NK-92 (cell line): Measurements from ENCODE around the gene LRP5.
"Not testable (repeated sequence)": the region's sequence is repeated elsewhere in the genome, so short reads cannot be mapped to it uniquely, and the experiment has no call there.

Experiments used
- DNase-seq: peaks from one replicate; lab custom pipeline; 2025; ENCODE audit not compliant: unreplicated experiment; lab: John Stamatoyannopoulos, UW

Gene LRP5

DNA sequence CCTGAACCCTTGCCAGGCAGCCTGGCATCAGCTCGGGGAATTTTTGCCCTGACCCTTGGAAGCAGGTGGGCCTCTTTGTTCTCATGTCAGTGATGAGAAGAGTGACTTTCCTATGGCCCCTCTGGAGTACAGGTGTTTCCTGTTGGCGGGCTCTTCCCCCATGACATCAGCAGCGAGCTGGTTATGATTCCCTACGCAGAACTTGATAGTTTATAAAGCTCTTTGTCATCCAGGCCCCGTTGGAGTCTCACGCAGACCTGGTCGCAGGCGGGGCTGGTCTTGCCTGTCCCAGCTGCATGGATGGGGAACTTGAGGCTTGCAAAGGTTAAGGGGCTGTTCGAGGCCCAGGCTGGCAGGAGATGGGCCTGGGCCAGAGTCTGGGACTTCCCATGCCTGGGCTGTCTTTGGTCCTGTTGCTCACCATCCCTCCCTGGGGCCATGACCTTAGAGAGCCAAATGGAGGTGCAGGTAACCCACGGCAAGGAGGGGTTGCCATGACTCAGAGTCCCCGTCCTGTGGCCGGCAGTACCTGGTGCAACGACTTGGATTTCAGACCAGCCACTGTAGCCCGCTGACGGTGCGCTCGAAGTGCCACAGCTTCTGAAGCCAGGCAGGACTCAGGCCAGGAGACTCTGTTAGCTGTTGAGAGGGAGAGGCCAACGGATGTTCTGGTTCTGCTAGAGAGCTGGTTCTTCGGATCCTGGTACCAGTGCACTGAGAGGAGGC is 102.3 kb downstream of the LRP5 start:
- no peak for DNase-seq

DNA sequence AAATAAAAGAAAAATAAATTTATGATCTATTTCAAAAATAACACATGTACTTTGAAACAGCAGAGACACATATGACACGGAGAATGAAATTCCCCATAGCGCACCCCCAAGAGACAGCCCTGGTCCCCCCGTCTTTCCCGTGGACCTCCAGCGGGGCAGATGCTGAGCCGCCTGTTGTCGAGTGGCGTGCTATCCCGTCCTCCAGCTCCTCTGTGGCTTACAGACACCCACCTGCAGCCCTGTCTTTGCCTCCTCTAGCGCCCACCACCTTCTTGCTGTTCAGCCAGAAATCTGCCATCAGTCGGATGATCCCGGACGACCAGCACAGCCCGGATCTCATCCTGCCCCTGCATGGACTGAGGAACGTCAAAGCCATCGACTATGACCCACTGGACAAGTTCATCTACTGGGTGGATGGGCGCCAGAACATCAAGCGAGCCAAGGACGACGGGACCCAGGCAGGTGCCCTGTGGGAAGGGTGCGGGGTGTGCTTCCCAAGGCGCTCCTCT is 103.7 kb downstream of the LRP5 start:
- no peak for DNase-seq

DNA sequence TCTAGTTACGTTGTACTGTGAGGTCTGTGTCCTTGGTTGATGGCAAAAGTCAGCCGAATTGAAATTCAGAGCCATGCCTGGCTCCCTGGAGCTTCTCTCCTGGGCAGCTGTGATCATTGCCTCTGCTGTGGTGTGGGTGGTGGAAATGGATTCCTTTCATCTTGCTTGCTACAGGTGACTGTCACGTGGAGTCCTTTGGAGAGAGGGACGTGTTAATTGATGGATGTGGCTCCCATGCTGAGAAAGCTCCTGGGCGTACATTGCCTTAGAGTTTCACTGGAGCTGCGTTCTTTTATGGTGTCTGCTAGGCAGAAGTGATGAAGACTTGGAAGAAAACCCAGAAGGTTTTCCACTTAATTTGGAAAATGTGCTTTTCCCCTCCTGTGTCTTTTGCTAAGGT is 106.3 kb downstream of the LRP5 start:
- no peak for DNase-seq

DNA sequence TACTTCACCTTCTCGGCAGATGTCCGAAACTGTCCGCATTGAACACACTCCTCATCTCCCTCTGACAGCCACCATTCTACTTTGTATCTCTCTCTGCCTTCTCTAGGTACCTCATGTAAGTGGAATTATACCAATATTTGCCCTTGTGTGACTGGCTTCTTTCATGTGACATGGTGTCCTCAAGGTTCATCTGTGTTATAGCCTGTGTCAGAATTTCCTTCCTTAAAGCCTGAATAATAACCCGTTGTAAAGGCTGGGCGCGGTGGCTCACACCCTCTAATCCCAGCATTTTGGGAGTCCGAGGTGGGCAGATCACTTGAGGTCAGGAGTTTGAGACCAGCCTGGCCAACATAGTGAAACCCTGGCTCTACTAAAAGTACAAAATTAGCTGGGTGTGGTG is 107.8 kb downstream of the LRP5 start:
- DNase-seq, result no peak

DNA sequence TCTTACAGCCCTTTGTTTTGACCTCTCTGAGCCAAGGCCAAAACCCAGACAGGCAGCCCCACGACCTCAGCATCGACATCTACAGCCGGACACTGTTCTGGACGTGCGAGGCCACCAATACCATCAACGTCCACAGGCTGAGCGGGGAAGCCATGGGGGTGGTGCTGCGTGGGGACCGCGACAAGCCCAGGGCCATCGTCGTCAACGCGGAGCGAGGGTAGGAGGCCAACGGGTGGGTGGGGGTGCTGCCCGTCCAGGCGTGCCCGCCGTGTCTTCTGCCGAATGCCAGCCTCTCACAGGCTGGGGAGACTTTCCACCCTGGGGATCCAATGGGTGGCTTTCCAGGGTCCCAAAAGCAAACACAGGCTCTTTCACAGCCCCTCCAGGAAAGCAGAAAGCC is 111.1 kb downstream of the LRP5 start:
- no peak for DNase-seq

GRCh38 chr11:68424101-68424632 is 111.8 kb downstream of the LRP5 start:
- DNase-seq, result no peak

- no peak for DNase-seq
These were observed 112.8 kb downstream of the LRP5 start for GRCh38 chr11:68424981-68425865.

DNA sequence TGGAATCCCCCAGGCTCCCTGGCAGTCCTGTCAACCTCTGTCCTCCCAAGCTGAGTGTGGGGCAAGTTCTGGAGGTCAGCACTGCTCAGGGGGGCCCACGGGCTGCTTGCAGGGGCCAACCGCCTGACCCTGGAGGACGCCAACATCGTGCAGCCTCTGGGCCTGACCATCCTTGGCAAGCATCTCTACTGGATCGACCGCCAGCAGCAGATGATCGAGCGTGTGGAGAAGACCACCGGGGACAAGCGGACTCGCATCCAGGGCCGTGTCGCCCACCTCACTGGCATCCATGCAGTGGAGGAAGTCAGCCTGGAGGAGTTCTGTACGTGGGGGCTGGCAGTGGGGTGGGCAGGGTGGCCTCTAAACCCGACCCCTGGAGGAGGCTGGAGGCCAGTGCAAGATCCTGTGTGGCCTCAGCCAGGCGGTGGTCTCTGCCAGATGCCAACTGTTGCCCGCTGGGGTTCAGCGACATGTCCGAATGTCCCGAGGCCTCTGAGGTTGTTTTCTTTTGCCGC is 113.5 kb downstream of the LRP5 start:
- no peak for DNase-seq

DNA sequence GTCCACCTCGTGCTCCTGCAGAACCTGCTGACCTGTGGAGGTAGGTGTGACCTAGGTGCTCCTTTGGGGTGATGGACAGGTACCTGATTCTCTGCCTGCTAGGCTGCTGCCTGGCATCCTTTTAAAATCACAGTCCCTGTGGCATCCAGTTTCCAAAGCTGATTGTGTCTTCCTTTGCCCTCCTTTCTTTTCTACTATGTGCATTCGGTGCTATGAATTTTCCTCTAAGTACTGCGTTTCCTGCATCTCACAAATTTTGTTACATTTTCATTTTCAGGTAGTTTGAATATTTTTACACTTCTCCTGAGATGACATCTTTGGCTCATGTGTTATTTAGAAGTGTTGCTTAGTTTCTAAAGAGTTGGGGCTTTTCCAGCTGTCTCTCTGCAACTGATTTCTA is 117.3 kb downstream of the LRP5 start:
- DNase-seq, result no peak

DNA sequence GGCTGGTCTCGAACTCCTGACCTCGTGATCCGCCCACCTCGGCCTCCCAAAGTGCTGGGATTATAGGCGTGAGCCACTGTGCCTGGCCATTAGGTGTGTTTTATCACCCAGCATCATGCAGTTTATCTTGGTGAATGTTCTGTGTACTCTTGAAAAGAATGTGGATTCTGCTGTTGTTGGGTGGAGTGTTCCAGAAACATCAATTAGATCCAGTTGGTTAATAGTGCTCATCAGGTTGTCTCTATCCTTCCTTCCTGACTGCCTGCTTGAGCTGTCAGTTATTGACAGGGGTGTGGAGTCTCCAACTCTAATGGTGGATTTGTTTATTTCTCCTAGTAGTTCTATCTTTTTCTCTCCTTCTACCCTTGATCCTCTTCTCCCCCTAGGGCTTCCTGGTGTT is 118.0 kb downstream of the LRP5 start:
- DNase-seq, result no peak

DNA sequence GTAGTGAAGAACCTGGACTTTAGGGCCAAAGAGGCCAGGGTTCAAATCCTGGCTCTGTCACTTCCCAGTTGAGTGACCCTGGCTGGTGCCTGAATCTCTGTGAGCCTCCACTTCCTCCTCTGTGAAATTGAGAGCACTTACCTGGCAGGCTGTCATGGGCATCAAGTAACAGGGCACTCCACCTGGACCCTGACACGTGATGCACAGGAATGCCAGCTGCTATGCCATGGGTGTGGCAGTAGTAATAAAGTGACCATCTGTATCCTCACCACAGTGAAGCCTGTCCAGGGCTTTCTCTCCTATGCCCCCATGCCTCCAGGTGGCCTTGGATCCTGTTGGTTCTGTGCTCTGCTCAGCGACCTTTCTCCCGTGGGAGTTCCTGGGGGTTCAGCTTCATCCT is 118.4 kb downstream of the LRP5 start:
- DNase-seq, result no peak

DNA sequence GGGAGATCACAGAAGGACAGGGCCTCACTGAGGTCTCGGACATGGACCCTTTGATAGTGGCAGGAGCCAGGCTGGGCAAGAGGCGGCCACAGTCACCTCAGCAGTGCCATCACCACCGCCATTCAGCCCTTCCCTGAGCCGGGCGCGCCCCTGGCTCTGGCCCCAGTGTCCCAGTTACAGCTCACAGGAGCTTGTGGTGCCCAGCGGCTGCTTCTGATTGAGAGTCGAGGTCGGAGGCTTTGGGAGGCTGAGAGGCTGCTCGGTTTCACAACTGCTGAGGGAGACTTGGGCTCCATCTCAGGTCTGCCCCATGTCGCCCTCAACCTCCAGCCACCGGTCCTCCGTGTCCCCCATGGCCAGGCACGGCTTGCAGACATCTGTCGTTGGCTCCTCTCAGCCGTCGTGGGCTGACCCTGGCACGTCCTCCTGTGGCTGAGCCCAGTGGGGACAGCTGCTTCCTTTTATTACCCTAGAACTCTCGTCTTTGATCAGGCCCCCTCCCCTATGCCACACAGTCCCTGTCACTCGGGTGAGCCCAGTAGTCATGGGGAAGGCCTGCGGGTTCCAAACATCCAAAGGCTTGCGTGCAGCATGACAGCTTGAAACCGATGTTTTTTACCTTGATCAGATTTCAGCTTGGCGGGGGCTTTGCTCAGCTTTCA is 119.7 kb downstream of the LRP5 start:
- no peak for DNase-seq

GRCh38 chr11:68432874-68433273 is 120.5 kb downstream of the LRP5 start:
- DNase-seq, result no peak

DNA sequence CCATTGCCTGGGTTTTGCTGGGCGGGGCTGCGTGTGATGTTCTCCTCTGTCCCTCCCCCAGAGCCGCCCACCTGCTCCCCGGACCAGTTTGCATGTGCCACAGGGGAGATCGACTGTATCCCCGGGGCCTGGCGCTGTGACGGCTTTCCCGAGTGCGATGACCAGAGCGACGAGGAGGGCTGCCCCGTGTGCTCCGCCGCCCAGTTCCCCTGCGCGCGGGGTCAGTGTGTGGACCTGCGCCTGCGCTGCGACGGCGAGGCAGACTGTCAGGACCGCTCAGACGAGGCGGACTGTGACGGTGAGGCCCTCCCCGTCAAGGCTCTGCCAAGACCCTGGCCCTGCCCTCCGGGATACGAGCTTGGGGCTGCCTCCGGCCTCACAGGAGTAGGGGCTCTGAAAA is 121.2 kb downstream of the LRP5 start:
- DNase-seq, result no peak

DNA sequence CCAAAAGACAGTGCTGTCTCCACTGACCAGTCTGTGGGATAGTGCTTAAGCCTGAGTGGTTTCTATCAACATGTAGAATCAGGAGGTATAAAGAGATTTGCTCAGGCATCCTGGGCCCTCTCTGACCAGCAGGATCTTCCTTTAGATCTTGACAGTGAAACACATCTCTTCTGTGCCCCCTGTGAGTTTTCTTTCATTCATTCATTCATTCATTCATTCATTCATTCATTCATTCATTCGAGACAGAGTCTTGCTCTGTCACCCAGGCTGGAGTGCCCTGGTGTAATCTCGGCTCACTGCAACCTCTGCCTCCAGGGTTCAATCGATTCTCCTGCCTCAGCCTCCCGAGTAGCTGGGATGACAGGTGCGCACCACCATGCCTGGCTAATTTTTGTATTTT is 121.8 kb downstream of the LRP5 start:
- not testable (repeated sequence) for DNase-seq

DNA sequence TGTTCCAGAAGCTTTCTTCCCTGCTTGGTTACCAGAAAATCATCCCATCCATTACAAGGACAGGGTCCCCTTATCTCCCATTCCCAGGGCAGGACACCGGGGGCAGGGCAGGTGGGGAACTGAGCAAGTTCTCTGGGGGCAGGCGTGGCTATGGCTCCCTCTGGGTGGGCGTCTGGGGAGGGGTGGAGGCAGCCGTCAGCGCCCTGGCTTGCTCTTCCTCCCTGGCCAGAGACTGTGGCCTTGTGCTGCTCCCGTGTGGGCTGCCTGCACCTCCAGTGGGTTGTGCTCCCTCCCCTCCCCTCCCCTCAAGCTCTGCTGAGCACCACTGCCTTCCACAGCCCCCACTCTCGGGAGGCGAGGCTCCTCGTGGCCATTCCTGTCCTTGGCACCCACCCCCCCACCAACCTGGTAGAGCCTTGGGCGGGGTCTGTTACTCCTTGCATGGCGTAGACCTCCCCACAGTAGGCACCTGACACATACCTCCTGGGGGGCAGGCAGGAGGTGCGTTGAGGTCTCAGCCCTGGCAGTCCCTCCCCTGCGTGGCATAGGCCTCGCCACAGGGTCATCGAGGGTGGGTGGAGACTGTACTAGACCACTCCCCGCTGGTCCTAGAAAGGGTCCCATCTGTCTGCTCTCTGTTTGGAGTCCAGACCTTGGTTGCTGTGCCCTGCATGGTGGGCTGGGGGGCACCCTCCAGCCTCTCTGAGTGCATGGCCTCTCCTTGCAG is 123.9 kb downstream of the LRP5 start:
- no peak for DNase-seq

DNA sequence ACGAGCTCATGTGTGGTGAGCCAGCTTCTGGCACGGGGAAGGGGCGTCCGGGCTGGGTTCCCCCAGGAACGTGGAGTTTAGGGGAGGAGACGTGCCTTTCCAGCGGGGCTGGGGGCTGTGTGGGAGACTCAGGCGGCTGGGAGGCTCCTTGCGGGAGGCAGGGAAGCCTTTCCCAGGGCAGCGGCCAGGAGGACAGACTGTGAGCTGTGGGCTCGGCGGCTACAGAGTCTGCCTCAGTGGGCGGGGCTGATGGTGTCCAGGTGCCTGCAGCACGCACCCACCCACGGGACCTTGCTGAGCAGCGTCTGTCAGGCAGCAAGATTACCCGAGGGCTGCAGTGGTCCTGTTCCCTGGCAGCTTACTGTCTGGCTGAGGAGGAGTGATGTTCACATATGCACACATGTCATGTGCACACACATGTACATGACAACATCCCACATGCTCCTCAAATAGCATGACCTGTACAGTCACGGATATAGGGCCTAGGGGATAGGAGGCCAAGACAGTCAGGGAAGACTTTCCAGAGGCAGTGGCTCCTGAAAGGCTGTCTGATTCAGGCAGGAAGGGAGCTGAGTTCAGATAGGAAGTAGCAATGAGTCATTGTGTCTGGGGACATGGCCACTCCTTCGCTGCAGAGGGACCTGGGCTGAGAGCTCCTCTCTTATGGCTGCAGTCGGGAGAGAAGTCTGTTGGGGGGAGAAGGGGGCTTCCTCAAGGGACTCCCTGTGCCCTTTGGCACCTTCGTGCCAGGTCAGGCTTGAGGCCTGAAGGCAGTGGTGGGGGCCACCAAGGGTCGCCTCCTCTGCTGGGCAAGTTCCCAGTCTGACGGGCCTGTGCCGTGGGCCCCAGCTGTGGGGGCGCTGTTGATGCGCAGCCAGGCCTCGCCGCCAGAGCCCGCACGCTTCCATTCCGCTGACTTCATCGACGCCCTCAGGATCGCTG is 124.9 kb downstream of the LRP5 start:
- no peak for DNase-seq

DNA sequence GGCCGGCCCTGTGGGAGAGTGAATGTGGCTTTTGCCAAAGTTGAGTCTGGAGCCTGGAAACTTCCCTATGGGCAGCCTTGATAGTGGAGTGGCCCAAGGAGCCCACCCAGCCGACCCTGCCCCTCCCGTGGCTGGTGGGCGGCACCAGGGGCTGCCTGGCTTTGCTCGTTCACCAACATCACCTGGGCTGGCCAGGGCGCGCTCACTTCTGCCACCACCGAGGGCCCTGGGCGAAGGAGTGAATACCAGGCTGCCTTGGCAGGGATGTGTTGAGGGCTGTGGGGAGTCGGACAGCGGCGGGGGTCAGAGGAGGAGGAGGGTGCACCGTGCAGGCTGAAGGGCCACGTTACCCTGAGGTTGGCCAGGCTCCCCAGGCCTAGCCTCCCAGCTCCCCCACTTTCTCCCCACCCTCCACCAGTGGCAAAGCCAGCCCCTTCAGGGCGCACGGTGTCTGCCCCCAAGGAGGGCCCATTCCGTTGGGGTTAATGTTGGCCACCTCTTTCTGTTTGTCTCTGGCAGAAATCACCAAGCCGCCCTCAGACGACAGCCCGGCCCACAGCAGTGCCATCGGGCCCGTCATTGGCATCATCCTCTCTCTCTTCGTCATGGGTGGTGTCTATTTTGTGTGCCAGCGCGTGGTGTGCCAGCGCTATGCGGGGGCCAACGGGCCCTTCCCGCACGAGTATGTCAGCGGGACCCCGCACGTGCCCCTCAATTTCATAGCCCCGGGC is 125.7 kb downstream of the LRP5 start:
- DNase-seq, result no peak
